Gastrocnemius medialis (tissue), 4 donors: ENCODE results near the gene ZCCHC9. TPM values are rescaled to one million over a fixed set of nuclear protein-coding genes. Genes with fewer than 3 reads are reported as not detected.
A peak's percentile ranks its signal among the peaks of the same experiment; 100 is the strongest.
"Not testable (repeated sequence)": the region's sequence is repeated elsewhere in the genome, so short reads cannot be mapped to it uniquely, and the experiment has no call there.

Source experiments
- ATAC-seq, 2 donors: fragments of 150-250 bp; one replicate each; pipeline ENCODE4 v1.9.1; 2016
- DNase-seq, 2 donors: peaks; one replicate each; pipeline ENCODE4 v3.0.0-alpha.2; 2019
- H3K27ac ChIP-seq, 4 donors: fragments of 200-600 bp; sonication (generic); 1 replicate in 1 of 4; 2 replicates in 3 of 4; pipeline ENCODE4 v1.5.1; 2016 to 2018; ENCODE audit warnings: mild to moderate bottlenecking in 2 of 4, moderate library complexity in 1 of 4
- H3K27me3 ChIP-seq, 3 donors: fragments of 200-600 bp; sonication (generic) in 2 of 3; 1 replicate in 1 of 3; 2 replicates in 2 of 3; pipeline versions ENCODE4 v1.5.1 to v1.6.0; 2016 to 2019; ENCODE audit warnings: mild to moderate bottlenecking in 1 of 3, moderate library complexity in 1 of 3
- H3K36me3 ChIP-seq, 2 donors: fragments of 200-600 bp; sonication (generic) in 1 of 2; one replicate each; pipeline ENCODE4 v1.5.1; 2017 to 2018
- H3K4me1 ChIP-seq, 2 donors: fragments of 200-600 bp; sonication (generic) in 1 of 2; one replicate each; pipeline ENCODE4 v1.5.1; 2016 to 2017; ENCODE audit warnings: mild to moderate bottlenecking in 2 of 2
- H3K4me3 ChIP-seq, 4 donors: fragments of 200-600 bp; sonication (generic) in 3 of 4; 1 replicate in 1 of 4; 2 replicates in 3 of 4; pipeline ENCODE4 v1.5.1; 2016 to 2019; ENCODE audit warnings: mild to moderate bottlenecking in 2 of 4
- H3K9me3 ChIP-seq, 3 donors: fragments of 200-600 bp; sonication (generic) in 2 of 3; 1 replicate in 1 of 3; 2 replicates in 2 of 3; pipeline ENCODE4 v1.5.1; 2016 to 2019
- POLR2A ChIP-seq, 2 donors: fragments of 450-650 bp; IDR thresholded peaks; one replicate each; pipeline ENCODE4 v1.6.1; 2017; ENCODE audit warnings: antibody characterized with exemption in 2 of 2, mild to moderate bottlenecking in 2 of 2, moderate library complexity in 2 of 2
- in situ Hi-C, 4 donors: fragments of 200-750 bp; cut with MboI; loops; one replicate each; pipeline versions ENCODE4 v1.15.0 to v1.8.0; 2017; ENCODE audit warnings: low sequenced_read_pairs in 4 of 4
- intact Hi-C: fragments of 100-400 bp; cut with DNase I; formaldehyde crosslinking; loops from one replicate; pipeline ENCODE4 v1.15.1; 2023; ENCODE audit warnings: low total_unique reads
- total RNA-seq, 4 donors: library from RNA; depleted of rRNA; stranded (reverse); fragments of >200 nt; gene quantifications; one replicate each; pipeline versions ENCODE4 v1.1.0 to v1.2.3, GENCODE V29; 2016
- TF ChIP-seq, protein P1 (sequence below), 5 experiments: fragments of 450-650 bp in 3 of 5; fragments of 200-600 bp in 2 of 5; sonication (generic) in 2 of 5; IDR thresholded peaks in 4 of 5; conservative IDR thresholded peaks in 1 of 5; 1 replicate in 4 of 5; 2 replicates in 1 of 5; pipeline ENCODE4 v1.5.1; 2016 to 2019; ENCODE audit warnings: antibody characterized with exemption in 5 of 5, mild to moderate bottlenecking in 3 of 5, moderate library complexity in 3 of 5

ZCCHC9 gene
- total RNA-seq, 4 donors from 2014 or later: 8.0 to 15.7 (median 12.3) TPM

DNA sequence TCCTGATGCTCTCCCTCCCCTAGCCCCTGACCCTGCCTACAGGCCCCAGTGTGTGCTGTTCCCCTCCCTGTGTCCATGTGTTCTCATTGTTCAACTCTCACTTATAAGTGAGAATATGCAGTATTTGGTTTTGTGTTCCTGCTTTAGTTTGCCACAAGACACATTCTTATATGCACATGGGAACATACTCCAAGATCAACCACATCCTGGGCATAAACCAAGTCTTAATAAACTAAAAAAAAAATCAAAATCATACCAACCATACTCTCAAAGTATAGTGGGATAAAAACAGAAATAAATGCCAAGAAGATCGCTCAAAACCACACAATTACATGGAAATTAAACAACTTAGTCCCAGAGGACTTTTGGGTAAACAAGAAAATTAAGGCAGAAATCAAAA is 11.2 kb upstream of the ZCCHC9 start:
- intact Hi-C loops: no loop called here
- ATAC-seq (no peak), DNase-seq (no peak)
- Histone ChIP-seq H3K4me1 (no peaks in the 10 kb centered on the region), H3K4me3 (no peak overlapping the region), H3K36me3 (peaks cover 0 to 3% of the 10 kb centered on the region in 2 donors), H3K27ac (no peak overlapping the region), H3K9me3 (peaks cover 0 to 11% (median 3%) of the 10 kb centered on the region in 3 donors), H3K27me3 (no peaks in the 10 kb centered on the region)
- TF ChIP-seq, protein P1, sequence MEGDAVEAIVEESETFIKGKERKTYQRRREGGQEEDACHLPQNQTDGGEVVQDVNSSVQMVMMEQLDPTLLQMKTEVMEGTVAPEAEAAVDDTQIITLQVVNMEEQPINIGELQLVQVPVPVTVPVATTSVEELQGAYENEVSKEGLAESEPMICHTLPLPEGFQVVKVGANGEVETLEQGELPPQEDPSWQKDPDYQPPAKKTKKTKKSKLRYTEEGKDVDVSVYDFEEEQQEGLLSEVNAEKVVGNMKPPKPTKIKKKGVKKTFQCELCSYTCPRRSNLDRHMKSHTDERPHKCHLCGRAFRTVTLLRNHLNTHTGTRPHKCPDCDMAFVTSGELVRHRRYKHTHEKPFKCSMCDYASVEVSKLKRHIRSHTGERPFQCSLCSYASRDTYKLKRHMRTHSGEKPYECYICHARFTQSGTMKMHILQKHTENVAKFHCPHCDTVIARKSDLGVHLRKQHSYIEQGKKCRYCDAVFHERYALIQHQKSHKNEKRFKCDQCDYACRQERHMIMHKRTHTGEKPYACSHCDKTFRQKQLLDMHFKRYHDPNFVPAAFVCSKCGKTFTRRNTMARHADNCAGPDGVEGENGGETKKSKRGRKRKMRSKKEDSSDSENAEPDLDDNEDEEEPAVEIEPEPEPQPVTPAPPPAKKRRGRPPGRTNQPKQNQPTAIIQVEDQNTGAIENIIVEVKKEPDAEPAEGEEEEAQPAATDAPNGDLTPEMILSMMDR (IDR thresholded peaks at IDR 0.05 in 4 of 5, conservative IDR thresholded peaks at IDR 0.05 in 1 of 5): no peak
- TF ChIP-seq POLR2A (IDR thresholded peaks at IDR 0.05): no peak
- in situ Hi-C loops: no loop called here

DNA sequence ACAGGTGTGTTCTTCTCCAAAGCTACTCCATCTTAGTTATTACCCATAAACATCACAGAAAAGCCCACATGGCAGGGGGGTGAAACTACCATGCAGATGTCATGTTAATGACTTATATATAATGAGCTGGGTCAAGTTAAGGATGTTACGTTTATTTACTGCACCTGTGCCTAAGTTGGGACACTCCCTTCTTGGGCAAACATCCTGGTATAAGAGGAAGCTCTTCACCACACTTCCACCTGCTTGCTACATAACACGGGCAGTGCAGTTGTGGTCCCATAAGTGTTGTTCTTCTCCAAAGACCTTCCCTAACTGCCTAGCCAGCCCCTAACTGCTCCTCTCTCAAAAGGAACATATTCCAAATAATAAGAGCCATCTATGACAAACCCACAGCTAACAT is 9.3 kb upstream of the ZCCHC9 start:
- in situ Hi-C loops: no loop called here

DNA sequence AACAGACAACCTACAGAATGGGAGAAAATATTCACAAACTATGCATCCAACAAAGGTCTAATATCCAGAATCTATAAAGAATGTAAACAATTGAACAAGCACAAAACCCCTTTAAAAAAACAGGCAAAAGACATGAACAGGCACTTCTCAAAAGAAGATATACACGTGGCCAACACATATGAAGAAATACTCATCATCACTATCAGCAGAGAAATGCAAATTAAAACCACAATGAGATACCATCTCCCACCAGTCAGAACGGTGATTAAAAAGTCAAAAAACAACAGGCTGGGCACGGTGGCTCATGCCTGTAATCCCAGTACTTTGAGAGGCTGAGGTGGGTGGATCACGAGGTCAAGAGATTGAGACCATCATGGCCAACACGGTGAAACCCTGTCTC is 7.4 kb upstream of the ZCCHC9 start:
- intact Hi-C loops, DNase-seq, H3K36me3 ChIP-seq, in situ Hi-C loops, H3K4me1 ChIP-seq, ATAC-seq, H3K4me3 ChIP-seq, H3K27ac ChIP-seq, H3K27me3 ChIP-seq: not testable (repeated sequence)
- peaks cover 0 to 11% (median 3%) of the 10 kb centered on the region in 3 donors for H3K9me3 ChIP-seq

More for the DNA sequence above, 9.3 kb upstream of the ZCCHC9 start:
- intact Hi-C loops: no loop called here
- Histone ChIP-seq H3K36me3 (peaks cover 0 to 3% of the 10 kb centered on the region in 2 donors), H3K27me3 (no peaks in the 10 kb centered on the region), H3K4me3 (no peak overlapping the region), H3K4me1 (no peaks in the 10 kb centered on the region), H3K9me3 (peaks cover 0 to 11% (median 3%) of the 10 kb centered on the region in 3 donors), H3K27ac (no peak overlapping the region)
- ATAC-seq (no peak), DNase-seq (no peak)
- TF ChIP-seq, protein P1 (IDR thresholded peaks at IDR 0.05 in 4 of 5, conservative IDR thresholded peaks at IDR 0.05 in 1 of 5): no peak
- no peak for TF ChIP-seq POLR2A (IDR thresholded peaks at IDR 0.05)

DNA sequence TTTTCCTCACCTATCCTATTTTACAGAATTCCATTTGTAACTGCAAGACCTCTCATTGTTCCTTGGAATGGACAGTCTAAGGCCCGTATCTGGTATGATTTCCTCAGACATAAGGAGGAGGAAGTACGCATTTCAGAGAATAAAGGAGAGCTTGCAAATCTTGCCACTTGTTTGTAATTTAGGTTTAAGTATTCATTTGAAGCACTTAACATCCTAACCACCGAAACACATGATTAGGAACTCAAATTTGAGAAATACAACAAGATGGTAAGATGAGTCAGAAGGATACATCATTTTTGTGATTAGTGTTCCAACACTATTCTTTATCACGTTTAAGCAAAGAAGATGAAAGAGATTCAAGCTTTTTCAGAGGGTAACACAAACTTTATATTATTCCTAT is 3.9 kb upstream of the ZCCHC9 start:
- in situ Hi-C loops: no loop called here
- peaks cover 23 to 27% of the 10 kb centered on the region in 2 donors for H3K4me1 ChIP-seq

DNA sequence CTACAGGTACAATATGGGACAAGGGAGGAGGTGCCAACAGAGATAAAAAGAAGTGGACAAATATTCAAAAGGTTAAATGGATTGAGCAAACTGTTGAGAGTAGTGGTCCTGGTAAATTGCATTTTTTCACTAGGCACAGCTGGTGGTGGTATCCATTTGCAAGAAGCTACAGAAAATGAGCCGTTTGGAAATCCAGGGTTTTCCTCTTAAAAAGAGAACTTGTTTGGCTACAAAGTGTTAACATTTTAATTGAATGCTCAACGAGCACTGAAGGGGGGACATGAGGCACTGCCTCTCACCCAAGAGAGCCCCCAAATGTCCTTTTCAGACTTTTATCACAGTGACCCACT is 491 bp upstream of the ZCCHC9 start:
- peaks cover 3 to 8% of the 10 kb centered on the region in 2 donors for H3K36me3 ChIP-seq
- H3K9me3 ChIP-seq: no peaks in the 10 kb centered on the region
- no peak for ATAC-seq
- intact Hi-C loops: loop anchor here (2.0 to 5.0 kb wide), 5 partner anchors 54 to 866 kb away; partner anchors contain the start of gene CKMT2
- no peak for DNase-seq
- in situ Hi-C loops: no loop called here
- H3K27ac ChIP-seq: peak overlapping the region; percentile 87 to 93 (median 88)
- no peaks in the 10 kb centered on the region for H3K27me3 ChIP-seq
- peaks cover 28 to 30% of the 10 kb centered on the region in 2 donors for H3K4me1 ChIP-seq
- TF ChIP-seq, protein P1 (IDR thresholded peaks at IDR 0.05 in 4 of 5, conservative IDR thresholded peaks at IDR 0.05 in 1 of 5): no peak
- peak overlapping the region; percentile 83 to 96 (median 87) for H3K4me3 ChIP-seq

More for the DNA sequence above, 3.9 kb upstream of the ZCCHC9 start:
- DNase-seq: no peak
- peaks cover 0 to 3% (median 0%) of the 10 kb centered on the region in 3 donors for H3K9me3 ChIP-seq
- H3K36me3 ChIP-seq: no peaks in the 10 kb centered on the region
- no peak for ATAC-seq
- TF ChIP-seq POLR2A (IDR thresholded peaks at IDR 0.05): no peak
- TF ChIP-seq, protein P1 (IDR thresholded peaks at IDR 0.05 in 4 of 5, conservative IDR thresholded peaks at IDR 0.05 in 1 of 5): no peak
- no peaks in the 10 kb centered on the region for H3K27me3 ChIP-seq
- peak overlapping the region in 1 of 4 donors; percentile 7 for H3K27ac ChIP-seq
- intact Hi-C loops: no loop called here
- H3K4me3 ChIP-seq: no peak overlapping the region
